HG02588 (cell line): ENCODE results near the gene ALDH16A1.
A peak's percentile ranks its signal among the peaks of the same experiment; 100 is the strongest.
"Not testable (repeated sequence)": the region's sequence is repeated elsewhere in the genome, so short reads cannot be mapped to it uniquely, and the experiment has no call there.

Experiments
- ATAC-seq: cut with Tn5 transposase; IDR thresholded peaks from one replicate; pipeline ENCODE4 v1.9.1; 2021; ENCODE audit warnings: mild to moderate bottlenecking, moderate library complexity; ENCODE audit not compliant: unreplicated experiment

The ALDH16A1 gene

GRCh38 chr19:49439836-49440235, 13.2 kb upstream of the ALDH16A1 start:
- ATAC-seq = no peak

- no peak for ATAC-seq
Measured at GRCh38 chr19:49440439-49441209, 12.4 kb upstream of the ALDH16A1 start.

- ATAC-seq = no peak
Measured at GRCh38 chr19:49441210-49441959, 11.6 kb upstream of the ALDH16A1 start, which contains the start of gene SLC17A7. Gene SLC17A7 (minus strand): TSS chr19:49441527. CDS start chr19:49441379, 148 bp downstream.

- ATAC-seq = no peak
Measured at GRCh38 chr19:49441960-49442350, 11.1 kb upstream of the ALDH16A1 start.

GRCh38 chr19:49442354-49442753, 10.7 kb upstream of the ALDH16A1 start:
- no peak for ATAC-seq

- peak; percentile 15 for ATAC-seq
Measured at GRCh38 chr19:49442771-49443365, 10.2 kb upstream of the ALDH16A1 start.

GRCh38 chr19:49443366-49444099, 9.5 kb upstream of the ALDH16A1 start:
- ATAC-seq = peak; percentile 73

- ATAC-seq = not testable (repeated sequence)
Measured at GRCh38 chr19:49444100-49444700, 8.8 kb upstream of the ALDH16A1 start.

- no peak for ATAC-seq
Measured at GRCh38 chr19:49445997-49446396, 7.0 kb upstream of the ALDH16A1 start.

GRCh38 chr19:49447485-49448431, 5.3 kb upstream of the ALDH16A1 start:
- no peak for ATAC-seq

GRCh38 chr19:49448432-49448786, 4.6 kb upstream of the ALDH16A1 start:
- no peak for ATAC-seq

- ATAC-seq = no peak
Measured at GRCh38 chr19:49450405-49450804, 2.6 kb upstream of the ALDH16A1 start.

- ATAC-seq = peak; percentile 57
Measured at GRCh38 chr19:49451430-49452181, 1.4 kb upstream of the ALDH16A1 start, which contains the start of gene PIH1D1. Gene PIH1D1 (minus strand): TSS chr19:49451814. CDS start chr19:49451574, 240 bp downstream.

GRCh38 chr19:49453757-49454240, 774 bp downstream of the ALDH16A1 start:
- no peak for ATAC-seq

GRCh38 chr19:49455773-49456172, 2.7 kb downstream of the ALDH16A1 start:
- no peak for ATAC-seq

- ATAC-seq = no peak
Measured at GRCh38 chr19:49456326-49456725, 3.3 kb downstream of the ALDH16A1 start.

- no peak for ATAC-seq
Measured at GRCh38 chr19:49458567-49458903, 5.5 kb downstream of the ALDH16A1 start.

GRCh38 chr19:49459388-49459787, 6.4 kb downstream of the ALDH16A1 start:
- no peak for ATAC-seq

- not testable (repeated sequence) for ATAC-seq
Measured at GRCh38 chr19:49461130-49461529, 8.1 kb downstream of the ALDH16A1 start.
